Measurements from ENCODE around the gene ATG14. TPM values are rescaled to one million over a fixed set of nuclear protein-coding genes. Genes with fewer than 3 reads are reported as not detected.

ATG14 gene
- total RNA-seq, 1 experiment from 2014 or later, result 9.5 TPM

DNA sequence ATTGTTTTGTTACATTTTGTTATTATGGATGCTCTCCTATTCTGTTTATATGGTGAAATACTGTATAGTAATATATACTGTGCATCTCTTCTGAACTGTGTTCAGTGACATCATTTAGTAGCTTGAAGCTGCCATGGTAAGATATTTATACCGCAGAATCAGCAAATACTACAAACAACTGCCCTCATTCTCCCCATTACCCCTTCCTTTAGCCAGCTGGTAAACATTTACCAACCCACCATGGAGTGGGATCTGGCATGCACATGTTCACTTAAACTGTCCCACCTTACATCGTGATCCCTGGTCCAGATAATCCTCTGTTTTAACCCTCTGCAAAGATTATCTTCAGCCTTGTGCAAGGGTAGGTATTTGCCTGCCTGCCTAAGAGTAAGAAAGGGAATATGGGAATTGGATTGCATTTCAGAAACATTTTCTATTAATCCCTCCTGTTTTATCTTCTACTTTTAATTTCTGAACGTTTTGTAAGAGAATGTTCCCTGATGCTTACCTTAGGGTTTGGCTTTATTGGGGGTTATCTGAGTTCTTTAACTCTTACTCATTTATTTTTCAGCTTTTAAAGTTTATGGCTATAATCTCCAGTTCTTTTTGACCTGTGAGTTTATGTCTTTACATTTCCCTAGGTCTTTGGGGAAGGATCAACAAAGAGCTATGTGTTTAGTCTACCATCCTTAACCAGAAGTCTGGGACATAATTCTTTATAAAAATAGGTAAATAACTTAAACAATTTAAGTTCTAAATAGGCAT lies 93.9 kb downstream of the ATG14 start:
- DNase-seq (ENCODE audit: low read depth), result no peak

DNA sequence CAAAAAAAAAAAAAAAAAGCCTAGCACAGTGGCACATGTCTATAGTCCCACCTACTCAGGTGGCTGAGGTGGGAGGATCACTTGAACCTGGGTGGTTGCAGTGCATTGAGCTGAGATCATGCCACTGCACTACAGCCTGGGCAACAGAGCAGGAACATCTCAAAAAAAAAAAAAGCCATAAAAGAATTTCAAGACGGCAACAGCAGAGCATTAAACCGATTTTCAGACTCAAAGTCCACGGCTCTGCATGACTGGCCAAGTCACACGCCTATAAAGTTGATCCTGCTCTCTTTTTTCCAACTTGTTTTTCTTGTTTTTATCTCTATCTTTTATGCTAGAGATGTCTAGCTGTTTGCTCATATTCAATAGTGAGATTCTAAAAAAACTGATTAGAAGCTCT lies 95.1 kb downstream of the ATG14 start:
- no peak for DNase-seq (ENCODE audit: low read depth)

Small RNA genes within 50 kb of the gene (small RNA-seq; reads per million reads assigned to genes)
- not detected for gene AL356801.1

Other genes starting within 250 kb of the ATG14 start
- gene DLGAP5, start 220.2 kb downstream of the ATG14 start, total RNA-seq (2014; rRNA removed; shearing (Covaris generic)), result 42.8 and 53.6 TPM in 2 replicates
- gene FBXO34, start 140.4 kb downstream of the ATG14 start, total RNA-seq (2014; rRNA removed; shearing (Covaris generic)), result 16.0 and 19.4 TPM in 2 replicates
- not detected in 2 replicates for gene TBPL2, start 28.8 kb upstream of the ATG14 start, total RNA-seq (2014; rRNA removed; shearing (Covaris generic))
- gene KTN1, start 168.4 kb upstream of the ATG14 start, total RNA-seq (2014; rRNA removed; shearing (Covaris generic)), result 105 and 122 TPM in 2 replicates

Measured in HT1080 (cell line).